HFF-Myc (cell line): ENCODE measurements around the gene ACOT11.

Experiments
- DNase-seq: peaks from one replicate; pipeline ENCODE4 v3.0.0-alpha.2; 2011; ENCODE audit warnings: low read depth; ENCODE audit errors: extremely low read depth
- H3K4me3 ChIP-seq: replicated peaks from 2 replicates; pipeline ENCODE4 v1.5.1; 2011; ENCODE audit warnings: low read depth, mild to moderate bottlenecking, control low read depth, low read length
- TF ChIP-seq, protein P1 (sequence below): IDR thresholded peaks from 2 replicates; pipeline ENCODE4 v1.5.1; 2012; ENCODE audit warnings: mild to moderate bottlenecking, low read depth, low read length, control low read depth; ENCODE audit errors: missing control alignments

The ACOT11 gene

DNA sequence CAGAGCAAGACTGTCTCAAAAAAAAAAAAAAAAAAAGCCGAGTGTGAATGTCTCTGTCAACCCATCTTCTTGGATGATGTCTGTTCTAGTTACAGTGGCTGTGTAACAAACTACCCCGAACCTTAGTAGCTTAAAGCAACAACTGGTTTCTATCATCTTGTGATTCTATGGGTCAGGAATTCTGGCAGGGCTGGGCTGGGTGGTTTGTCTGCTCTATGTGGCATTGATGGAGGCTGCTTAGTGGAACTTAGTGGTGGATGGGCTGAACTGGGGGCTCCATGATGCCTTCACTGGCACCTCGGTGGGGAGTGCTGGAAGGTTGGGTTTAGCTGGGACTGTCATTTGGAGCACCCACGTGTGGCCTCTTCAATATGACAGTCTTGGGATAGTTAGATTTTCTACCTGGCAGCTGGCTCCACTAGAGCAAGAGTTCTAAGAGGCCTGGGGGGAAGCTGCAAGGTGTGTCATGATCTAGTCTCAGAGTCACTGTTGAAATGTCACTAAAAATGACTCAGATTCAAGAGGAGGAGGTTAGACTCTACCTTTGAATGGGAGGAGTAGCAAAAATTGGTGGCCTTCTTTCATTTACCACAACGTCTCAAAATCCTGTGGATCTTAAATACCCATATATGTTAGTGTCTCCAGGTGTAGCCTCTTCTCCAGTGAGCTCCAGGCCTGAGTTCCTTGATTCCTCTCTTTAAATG lies 18.6 kb downstream of the ACOT11 start:
- TF ChIP-seq, protein P1, sequence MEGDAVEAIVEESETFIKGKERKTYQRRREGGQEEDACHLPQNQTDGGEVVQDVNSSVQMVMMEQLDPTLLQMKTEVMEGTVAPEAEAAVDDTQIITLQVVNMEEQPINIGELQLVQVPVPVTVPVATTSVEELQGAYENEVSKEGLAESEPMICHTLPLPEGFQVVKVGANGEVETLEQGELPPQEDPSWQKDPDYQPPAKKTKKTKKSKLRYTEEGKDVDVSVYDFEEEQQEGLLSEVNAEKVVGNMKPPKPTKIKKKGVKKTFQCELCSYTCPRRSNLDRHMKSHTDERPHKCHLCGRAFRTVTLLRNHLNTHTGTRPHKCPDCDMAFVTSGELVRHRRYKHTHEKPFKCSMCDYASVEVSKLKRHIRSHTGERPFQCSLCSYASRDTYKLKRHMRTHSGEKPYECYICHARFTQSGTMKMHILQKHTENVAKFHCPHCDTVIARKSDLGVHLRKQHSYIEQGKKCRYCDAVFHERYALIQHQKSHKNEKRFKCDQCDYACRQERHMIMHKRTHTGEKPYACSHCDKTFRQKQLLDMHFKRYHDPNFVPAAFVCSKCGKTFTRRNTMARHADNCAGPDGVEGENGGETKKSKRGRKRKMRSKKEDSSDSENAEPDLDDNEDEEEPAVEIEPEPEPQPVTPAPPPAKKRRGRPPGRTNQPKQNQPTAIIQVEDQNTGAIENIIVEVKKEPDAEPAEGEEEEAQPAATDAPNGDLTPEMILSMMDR: no peak
- H3K4me3 ChIP-seq: no peak overlapping the region
- DNase-seq: no peak

DNA sequence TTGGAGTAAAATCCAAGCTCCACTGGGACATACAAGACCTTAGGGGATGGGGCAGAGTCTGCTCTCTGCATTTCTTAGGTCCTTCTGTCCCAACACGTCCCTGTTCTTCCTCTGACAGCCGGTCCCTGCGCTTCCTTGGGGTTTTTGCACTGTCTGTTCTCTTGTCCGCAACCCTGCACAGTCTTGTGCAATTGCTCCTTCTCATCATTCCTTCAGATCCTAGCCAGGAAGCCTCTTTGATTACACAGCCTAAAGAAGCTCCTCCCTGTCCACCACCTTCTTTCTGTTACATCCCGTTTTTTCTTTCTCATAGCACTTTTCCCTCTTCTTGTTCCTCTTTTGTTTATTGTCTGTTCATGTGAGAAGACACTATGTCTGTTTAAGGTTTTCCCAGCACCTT lies 19.9 kb downstream of the ACOT11 start:
- no peak overlapping the region for H3K4me3 ChIP-seq
- TF ChIP-seq, protein P1: no peak
- no peak for DNase-seq

DNA sequence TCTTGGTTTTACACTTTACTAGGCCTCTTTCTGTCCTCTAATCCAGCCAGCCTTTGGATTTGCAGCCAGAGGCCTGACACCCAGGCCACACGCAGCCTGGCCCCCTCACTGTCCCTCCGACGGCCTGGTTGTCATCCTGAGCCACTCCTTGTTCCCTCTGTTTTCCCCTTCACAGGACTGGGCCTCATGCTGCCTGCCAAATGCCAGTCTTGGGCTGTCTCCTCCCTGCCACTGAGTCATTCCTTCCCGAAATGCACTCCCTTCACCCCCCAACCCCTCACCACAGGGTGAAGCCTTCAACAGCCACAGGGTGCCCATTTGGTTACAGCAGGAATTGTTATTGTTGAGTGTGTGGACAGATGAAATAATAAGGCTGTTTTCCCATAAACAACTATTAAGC lies 21.3 kb downstream of the ACOT11 start:
- no peak for DNase-seq
- no peak overlapping the region for H3K4me3 ChIP-seq
- TF ChIP-seq, protein P1: no peak

GRCh38 chr1:54570161-54570560 lies 22.1 kb downstream of the ACOT11 start:
- TF ChIP-seq, protein P1: no peak
- H3K4me3 ChIP-seq: no peak overlapping the region
- DNase-seq: no peak

DNA sequence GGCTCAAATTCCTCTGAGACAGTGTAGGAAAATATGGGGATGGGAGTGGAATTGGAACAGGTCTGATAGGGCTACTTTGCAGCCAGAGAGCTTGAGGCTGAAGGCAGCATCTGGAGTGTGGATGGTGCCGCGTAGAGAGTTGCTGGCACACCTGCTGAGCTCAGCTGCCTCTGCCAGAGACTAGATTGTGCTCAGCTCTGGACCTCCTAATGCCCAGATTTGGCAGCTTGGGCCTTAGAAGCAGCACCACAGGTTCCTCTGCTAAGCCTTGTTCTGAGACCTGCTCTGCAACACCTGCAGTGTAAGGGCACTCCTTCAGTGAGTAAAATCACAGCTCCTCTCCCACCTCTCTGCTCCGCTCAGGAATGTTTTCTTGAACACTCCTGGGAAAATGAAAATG lies 23.3 kb downstream of the ACOT11 start:
- no peak for DNase-seq
- TF ChIP-seq, protein P1: no peak
- H3K4me3 ChIP-seq: no peak overlapping the region

DNA sequence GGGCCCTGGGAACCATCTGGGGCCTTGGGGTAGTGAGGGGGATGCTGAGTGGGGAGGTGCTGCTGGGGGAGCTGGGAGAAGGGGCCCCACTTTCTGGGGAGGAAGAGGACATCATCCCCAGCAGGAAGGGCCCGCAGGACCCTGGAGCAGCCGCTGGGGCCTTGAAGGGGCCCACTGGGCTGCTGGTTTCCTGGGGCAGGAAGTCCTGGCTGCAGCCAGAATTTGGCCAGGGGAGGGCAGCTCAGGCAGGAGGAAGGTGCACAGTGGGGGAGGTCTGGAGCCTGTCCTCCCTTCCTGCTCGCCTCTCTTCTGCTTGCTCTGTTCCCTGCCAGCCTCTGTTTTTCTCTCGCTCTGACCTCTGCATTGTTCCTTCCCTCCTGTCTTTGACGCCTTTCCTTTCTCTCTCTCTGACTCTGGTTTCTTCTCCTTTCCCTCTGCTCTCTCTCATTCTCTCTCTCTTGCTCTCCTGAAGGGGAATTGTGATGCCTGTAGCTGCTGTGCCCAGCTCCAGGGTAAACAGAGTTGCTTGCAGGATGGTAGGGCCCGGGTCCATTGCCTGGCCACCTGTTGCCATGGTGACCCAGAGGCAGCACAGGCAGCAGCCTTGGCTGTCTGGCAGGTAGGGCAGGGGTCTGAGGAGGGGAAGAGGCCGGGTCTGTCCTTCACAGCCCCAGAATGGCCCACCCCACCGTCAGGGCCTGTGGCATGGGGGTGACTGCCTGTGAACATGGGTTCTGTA lies 23.9 kb downstream of the ACOT11 start:
- no peak for DNase-seq
- TF ChIP-seq, protein P1: no peak
- no peak overlapping the region for H3K4me3 ChIP-seq
